ENCODE data around the gene GRID2.

The GRID2 gene

GRCh38 chr4:93710847-93711430 is 1407.2 kb downstream of the GRID2 start:
- DNase-seq: no peak

- no peak for DNase-seq
Observed at GRCh38 chr4:93718233-93718632, 1414.5 kb downstream of the GRID2 start.

- no peak for DNase-seq
Observed at GRCh38 chr4:93719552-93719951, 1415.8 kb downstream of the GRID2 start.

GRCh38 chr4:93722446-93722845 is 1418.7 kb downstream of the GRID2 start:
- DNase-seq: no peak

- DNase-seq: no peak
Observed at GRCh38 chr4:93730251-93730650, 1426.5 kb downstream of the GRID2 start.

GRCh38 chr4:93730760-93731159 is 1427.0 kb downstream of the GRID2 start:
- DNase-seq: no peak

GRCh38 chr4:93731456-93731855 is 1427.7 kb downstream of the GRID2 start:
- DNase-seq: no peak

- DNase-seq: no peak
Observed at GRCh38 chr4:93732509-93732908, 1428.7 kb downstream of the GRID2 start.

GRCh38 chr4:93740890-93741289 is 1437.1 kb downstream of the GRID2 start:
- no peak for DNase-seq

GRCh38 chr4:93743022-93743421 is 1439.3 kb downstream of the GRID2 start:
- DNase-seq: no peak

GRCh38 chr4:93743635-93744034 is 1439.9 kb downstream of the GRID2 start:
- DNase-seq: no peak

GRCh38 chr4:93744961-93745360 is 1441.2 kb downstream of the GRID2 start:
- DNase-seq: no peak

GRCh38 chr4:93746031-93746430 is 1442.3 kb downstream of the GRID2 start:
- DNase-seq: no peak

- no peak for DNase-seq
Observed at GRCh38 chr4:93747220-93747619, 1443.5 kb downstream of the GRID2 start.

- DNase-seq: no peak
Observed at GRCh38 chr4:93748373-93749291, 1444.9 kb downstream of the GRID2 start.

GRCh38 chr4:93749292-93749761 is 1445.6 kb downstream of the GRID2 start:
- DNase-seq: no peak

GRCh38 chr4:93751411-93751810 is 1447.6 kb downstream of the GRID2 start:
- no peak for DNase-seq

GRCh38 chr4:93756101-93756500 is 1452.3 kb downstream of the GRID2 start:
- DNase-seq: no peak

GRCh38 chr4:93759506-93759905 is 1455.7 kb downstream of the GRID2 start:
- DNase-seq: no peak

GRCh38 chr4:93760284-93760683 is 1456.5 kb downstream of the GRID2 start:
- DNase-seq: no peak

GRCh38 chr4:93761286-93761685 is 1457.5 kb downstream of the GRID2 start:
- DNase-seq: no peak

- DNase-seq: no peak
Observed at GRCh38 chr4:93764639-93765246, 1461.0 kb downstream of the GRID2 start.

GRCh38 chr4:93767917-93768316 is 1464.2 kb downstream of the GRID2 start:
- no peak for DNase-seq

- DNase-seq: no peak
Observed at GRCh38 chr4:93770201-93770600, 1466.4 kb downstream of the GRID2 start.

All from central memory CD4-positive, alpha-beta T cell (primary cell).